ENCODE measurements around the gene WSB1.

- no peak for TF ChIP-seq CTCF (conservative IDR thresholded peaks at IDR 0.05)
- no peak for TF ChIP-seq EZH2 (IDR thresholded peaks at IDR 0.05; ENCODE audit: low read depth)
These were observed 24.3 kb downstream of the WSB1 start for GRCh38 chr17:27318228-27318627.

All from PC-9 (cell line).